Upper lobe of right lung (tissue), 1 donor: ENCODE measurements around the gene SLC4A5. TPM values are rescaled to one million over a fixed set of nuclear protein-coding genes. Genes with fewer than 3 reads are reported as not detected.

Experiments
- ATAC-seq: fragments of 200-7000 bp; cut with Tn5 transposase; one replicate; pipeline ENCODE4 v1.9.1; 2020; ENCODE audit warnings: mild to moderate bottlenecking, moderate library complexity
- DNase-seq: peaks from one replicate; pipeline ENCODE4 v3.0.0-alpha.2; 2020
- H3K27ac ChIP-seq: fragments of 200-600 bp; one replicate; pipeline ENCODE4 v1.8.0; 2022
- H3K27me3 ChIP-seq: fragments of 200-600 bp; one replicate; pipeline ENCODE4 v1.8.0; 2022; ENCODE audit warnings: mild to moderate bottlenecking
- H3K36me3 ChIP-seq: fragments of 200-600 bp; one replicate; pipeline ENCODE4 v1.8.0; 2022
- H3K4me1 ChIP-seq: fragments of 200-600 bp; one replicate; pipeline ENCODE4 v1.8.0; 2022
- H3K4me3 ChIP-seq: fragments of 200-600 bp; one replicate; pipeline ENCODE4 v1.8.0; 2022; ENCODE audit warnings: mild to moderate bottlenecking
- H3K9me3 ChIP-seq: fragments of 200-600 bp; one replicate; pipeline ENCODE4 v1.8.0; 2022
- intact Hi-C: fragments of 100-400 bp; cut with DNase I; formaldehyde crosslinking; loops from one replicate; pipeline ENCODE4 v1.11.0; 2022
- total RNA-seq: library from RNA; stranded (reverse); fragmentation: NEBNext Ultra II Directional; extraction: Animal tissue kit (Norgen Biotek cat#: 25700); gene quantifications from one replicate; pipeline ENCODE4 v1.2.1, GENCODE V29; 2021
- TF ChIP-seq, protein P1 (sequence below): fragments of 200-600 bp; IDR thresholded peaks from one replicate; pipeline ENCODE4 v1.8.0; 2022; ENCODE audit warnings: antibody characterized with exemption
- donor health status: DM: no; HTN: yes; CAD: no; lungs with severe emphysema.

Gene SLC4A5
- total RNA-seq, 1 donor from 2014 or later = 3.2 TPM

DNA sequence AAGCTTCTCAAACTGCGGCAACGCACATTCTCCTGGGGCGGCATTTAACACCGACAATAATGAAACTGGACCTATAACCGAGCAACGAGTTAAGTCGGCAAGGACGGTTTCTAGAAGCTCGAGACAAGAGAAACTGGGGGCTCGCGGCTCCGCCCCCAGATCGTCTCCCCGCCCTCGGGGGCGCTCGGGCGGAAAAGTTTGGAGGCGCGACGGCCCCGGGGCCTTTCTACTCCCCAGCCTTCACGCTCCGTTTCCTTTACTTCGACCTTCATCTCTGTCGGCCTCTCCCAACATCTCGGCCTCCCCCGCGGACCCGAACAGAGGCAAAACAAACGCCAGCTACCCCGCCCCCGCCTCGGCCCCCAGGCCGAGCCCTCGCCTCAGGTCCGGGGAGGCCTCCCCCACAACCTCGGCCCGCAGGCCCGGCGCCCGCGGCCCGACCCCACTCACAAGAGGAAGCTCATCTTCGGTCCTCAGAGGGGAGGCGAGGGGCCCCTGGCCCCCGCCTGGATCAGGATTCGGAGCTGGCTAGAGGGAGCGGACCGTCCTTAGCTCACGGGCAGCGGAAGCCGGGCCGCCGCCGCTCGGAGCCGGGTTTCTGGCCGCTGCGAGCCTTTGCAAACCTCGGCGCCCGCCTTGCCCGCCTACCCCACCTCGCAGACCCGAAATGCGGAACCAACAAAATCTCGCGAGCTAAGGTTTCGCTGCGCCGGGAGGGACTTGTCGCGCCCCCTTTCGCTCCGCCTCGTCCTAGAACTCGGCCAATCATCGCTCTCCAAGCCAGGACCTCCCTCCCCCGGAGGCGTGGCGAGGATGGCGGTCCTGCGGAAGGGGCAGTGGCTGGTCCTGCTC lies 164.8 kb downstream of the SLC4A5 start, which contains the start of gene MOB1A:
MOB1A (minus strand) TSS at position 669 of the 852 bp plus-strand sequence; CDS start at position 464, 205 bp downstream.
- ATAC-seq = peak; percentile 98
- peak within 1 kb of the TSS; percentile 79 for H3K4me3 ChIP-seq
- intact Hi-C loops = no loop called here
- no peaks in the 10 kb centered on the region for H3K9me3 ChIP-seq
- H3K4me1 ChIP-seq = peaks cover 30% of the 10 kb centered on the region
- peak within 1 kb of the TSS; percentile 92 for H3K27ac ChIP-seq
- DNase-seq = peak; percentile 99
- TF ChIP-seq, protein P1, sequence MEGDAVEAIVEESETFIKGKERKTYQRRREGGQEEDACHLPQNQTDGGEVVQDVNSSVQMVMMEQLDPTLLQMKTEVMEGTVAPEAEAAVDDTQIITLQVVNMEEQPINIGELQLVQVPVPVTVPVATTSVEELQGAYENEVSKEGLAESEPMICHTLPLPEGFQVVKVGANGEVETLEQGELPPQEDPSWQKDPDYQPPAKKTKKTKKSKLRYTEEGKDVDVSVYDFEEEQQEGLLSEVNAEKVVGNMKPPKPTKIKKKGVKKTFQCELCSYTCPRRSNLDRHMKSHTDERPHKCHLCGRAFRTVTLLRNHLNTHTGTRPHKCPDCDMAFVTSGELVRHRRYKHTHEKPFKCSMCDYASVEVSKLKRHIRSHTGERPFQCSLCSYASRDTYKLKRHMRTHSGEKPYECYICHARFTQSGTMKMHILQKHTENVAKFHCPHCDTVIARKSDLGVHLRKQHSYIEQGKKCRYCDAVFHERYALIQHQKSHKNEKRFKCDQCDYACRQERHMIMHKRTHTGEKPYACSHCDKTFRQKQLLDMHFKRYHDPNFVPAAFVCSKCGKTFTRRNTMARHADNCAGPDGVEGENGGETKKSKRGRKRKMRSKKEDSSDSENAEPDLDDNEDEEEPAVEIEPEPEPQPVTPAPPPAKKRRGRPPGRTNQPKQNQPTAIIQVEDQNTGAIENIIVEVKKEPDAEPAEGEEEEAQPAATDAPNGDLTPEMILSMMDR = no peak
- no peaks in the 10 kb centered on the region for H3K36me3 ChIP-seq
- H3K27me3 ChIP-seq = no peaks in the 10 kb centered on the region

DNA sequence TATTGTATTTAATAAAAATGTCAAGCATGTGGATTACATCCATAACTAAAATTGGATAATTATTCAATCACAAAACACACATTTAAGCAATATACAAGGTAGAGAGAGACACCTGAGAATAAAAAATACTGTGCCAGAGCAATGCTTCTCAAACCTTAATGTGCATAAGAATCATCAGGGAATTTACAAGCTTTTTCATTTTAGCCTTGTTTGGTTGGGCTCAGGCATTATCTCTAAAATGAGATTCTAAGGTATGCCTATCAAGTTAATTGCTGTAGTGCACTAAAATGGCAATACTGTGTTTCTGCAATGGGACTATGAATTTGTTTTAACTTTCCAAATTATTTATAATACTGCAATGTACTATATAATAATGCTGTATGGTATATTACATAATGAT lies 165.5 kb downstream of the SLC4A5 start:
- TF ChIP-seq, protein P1 = no peak
- Histone ChIP-seq H3K36me3 (peaks cover 1% of the 10 kb centered on the region), H3K4me3 (peak overlapping the region; percentile 79), H3K9me3 (no peaks in the 10 kb centered on the region), H3K27ac (peak overlapping the region; percentile 92), H3K4me1 (peaks cover 30% of the 10 kb centered on the region), H3K27me3 (no peaks in the 10 kb centered on the region)
- ATAC-seq = no peak
- intact Hi-C loops = no loop called here
- no peak for DNase-seq

DNA sequence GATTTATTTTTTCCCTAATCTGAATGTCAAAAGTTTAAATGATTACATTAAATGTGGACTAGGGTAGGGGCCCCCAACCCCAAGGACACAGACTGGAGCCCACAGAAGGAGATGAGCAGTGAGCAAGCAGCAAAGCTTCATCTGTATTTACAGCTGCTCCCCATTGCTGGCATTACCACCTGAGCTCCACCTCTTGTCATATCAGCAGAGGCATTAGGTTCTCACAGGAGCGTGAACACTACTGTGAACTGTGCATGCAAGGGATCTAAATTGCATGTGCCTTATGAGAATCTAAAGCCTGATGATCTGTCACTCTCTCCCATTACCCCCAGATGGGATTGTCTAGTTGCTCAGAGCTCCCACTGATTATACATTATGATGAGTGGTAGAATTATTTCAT lies 168.3 kb downstream of the SLC4A5 start:
- Histone ChIP-seq H3K27me3 (no peaks in the 10 kb centered on the region), H3K4me1 (peaks cover 26% of the 10 kb centered on the region), H3K4me3 (no peak overlapping the region), H3K27ac (no peak overlapping the region), H3K36me3 (peaks cover 29% of the 10 kb centered on the region), H3K9me3 (no peaks in the 10 kb centered on the region)
- intact Hi-C loops = no loop called here
- DNase-seq (no peak), ATAC-seq (no peak)
- TF ChIP-seq, protein P1 = no peak

DNA sequence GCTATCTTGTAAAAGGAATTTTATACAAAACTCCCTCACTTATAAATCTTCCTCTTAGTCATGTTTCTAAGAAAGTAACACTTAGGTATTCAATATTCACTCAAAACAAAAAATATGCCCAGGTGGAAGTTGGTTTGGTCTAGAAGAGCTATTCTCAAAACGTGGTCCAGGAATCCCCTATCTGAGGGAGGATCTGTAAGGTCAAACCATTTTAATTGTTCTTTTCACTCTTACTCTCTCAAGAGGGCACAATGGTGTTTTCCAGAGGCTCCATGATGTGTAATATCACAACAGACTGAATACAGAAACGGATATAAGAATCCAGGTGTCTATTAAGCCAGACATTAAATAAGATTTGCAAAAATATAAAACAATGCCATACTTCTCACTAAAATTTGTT lies 174.5 kb downstream of the SLC4A5 start:
- DNase-seq = no peak
- Histone ChIP-seq H3K27me3 (no peaks in the 10 kb centered on the region), H3K4me1 (no peaks in the 10 kb centered on the region), H3K36me3 (peaks cover 91% of the 10 kb centered on the region), H3K4me3 (no peak overlapping the region), H3K9me3 (no peaks in the 10 kb centered on the region), H3K27ac (no peak overlapping the region)
- TF ChIP-seq, protein P1 = no peak
- intact Hi-C loops = no loop called here
- ATAC-seq = no peak

Other genes starting within 250 kb of the SLC4A5 start
- gene BOLA3, start 195.5 kb downstream of the SLC4A5 start, total RNA-seq = 19.5 TPM
- 120 TPM for gene MOB1A, start 164.5 kb downstream of the SLC4A5 start, total RNA-seq
- gene MTHFD2, start 144.8 kb downstream of the SLC4A5 start, total RNA-seq = 62.2 TPM
- gene DCTN1, start 36.9 kb upstream of the SLC4A5 start, total RNA-seq = 140 TPM
- gene C2orf81, start 78.2 kb upstream of the SLC4A5 start, total RNA-seq = 2.1 TPM
- gene WDR54, start 78.3 kb upstream of the SLC4A5 start, total RNA-seq = 8.4 TPM
- 32.3 TPM for gene RTKN, start 98.5 kb upstream of the SLC4A5 start, total RNA-seq
- gene INO80B, start 111.7 kb upstream of the SLC4A5 start, total RNA-seq = 30.2 TPM
- 57.5 TPM for gene WBP1, start 115.0 kb upstream of the SLC4A5 start, total RNA-seq
- 51.6 TPM for gene MOGS, start 122.0 kb upstream of the SLC4A5 start, total RNA-seq
- gene MRPL53, start 129.3 kb upstream of the SLC4A5 start, total RNA-seq = 73.1 TPM
- gene CCDC142, start 139.6 kb upstream of the SLC4A5 start, total RNA-seq = 16.1 TPM
- 23.4 TPM for gene TTC31, start 139.7 kb upstream of the SLC4A5 start, total RNA-seq
- gene LBX2, start 156.2 kb upstream of the SLC4A5 start, total RNA-seq = 1.8 TPM
- 30.1 TPM for gene PCGF1, start 164.3 kb upstream of the SLC4A5 start, total RNA-seq
- not detected for gene TLX2, start 171.0 kb upstream of the SLC4A5 start, total RNA-seq
- gene DQX1, start 182.8 kb upstream of the SLC4A5 start, total RNA-seq = not detected
- 119 TPM for gene AUP1, start 186.3 kb upstream of the SLC4A5 start, total RNA-seq
- gene HTRA2, start 186.5 kb upstream of the SLC4A5 start, total RNA-seq = 31.4 TPM
- 8.1 TPM for gene LOXL3, start 210.5 kb upstream of the SLC4A5 start, total RNA-seq
- 35.7 TPM for gene DOK1, start 211.3 kb upstream of the SLC4A5 start, total RNA-seq